Measurements from ENCODE around the gene NRG2.
A peak's percentile ranks its signal among the peaks of the same experiment; 100 is the strongest.

Gene NRG2

DNA sequence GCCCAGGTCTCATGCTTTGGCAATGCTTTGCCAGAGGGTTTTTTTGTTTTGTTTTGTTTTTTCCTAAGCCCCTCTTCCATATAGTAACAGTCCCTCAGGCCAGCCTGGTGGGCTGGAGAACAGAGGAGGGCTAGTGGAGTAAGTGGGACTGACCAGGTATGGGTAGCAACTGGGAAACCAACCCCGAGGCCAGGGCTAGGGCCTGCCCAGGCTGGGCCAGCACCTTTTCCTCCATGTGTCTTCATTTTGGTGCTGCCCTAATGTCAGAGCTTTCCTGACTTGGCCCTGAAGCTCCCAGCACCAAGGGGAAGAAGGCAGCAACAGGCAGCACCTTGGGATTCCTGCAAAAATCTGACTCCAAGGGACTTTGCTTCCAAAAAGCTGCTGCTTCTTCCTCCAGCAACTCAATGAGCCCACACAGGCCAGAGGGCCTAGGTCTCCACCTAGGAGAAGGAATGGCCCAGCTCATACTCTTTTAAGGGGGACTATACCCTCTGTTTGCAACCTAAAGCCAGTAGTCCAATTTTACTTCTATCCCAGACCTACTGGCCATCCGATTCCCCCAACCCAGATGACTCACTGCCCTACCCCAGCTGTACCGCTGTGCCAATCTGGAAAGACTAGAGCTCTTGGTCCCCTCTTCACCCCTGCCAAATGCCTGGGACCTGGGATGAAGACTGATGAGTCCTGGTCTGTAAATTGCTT lies 142.4 kb downstream of the NRG2 start:
- Mint-ChIP-seq H3K4me3 (no peak overlapping the region), H3K27me3 (peaks cover 19% of the 10 kb centered on the region), H3K27ac (no peak overlapping the region), H3K9me3 (no peaks in the 10 kb centered on the region), H3K4me1 (no peaks in the 10 kb centered on the region), H3K36me3 (no peaks in the 10 kb centered on the region)
- DNase-seq (ENCODE audit: low spot score in 2 of 2), result no peak
- no peak for ATAC-seq (ENCODE audit: low read depth)

DNA sequence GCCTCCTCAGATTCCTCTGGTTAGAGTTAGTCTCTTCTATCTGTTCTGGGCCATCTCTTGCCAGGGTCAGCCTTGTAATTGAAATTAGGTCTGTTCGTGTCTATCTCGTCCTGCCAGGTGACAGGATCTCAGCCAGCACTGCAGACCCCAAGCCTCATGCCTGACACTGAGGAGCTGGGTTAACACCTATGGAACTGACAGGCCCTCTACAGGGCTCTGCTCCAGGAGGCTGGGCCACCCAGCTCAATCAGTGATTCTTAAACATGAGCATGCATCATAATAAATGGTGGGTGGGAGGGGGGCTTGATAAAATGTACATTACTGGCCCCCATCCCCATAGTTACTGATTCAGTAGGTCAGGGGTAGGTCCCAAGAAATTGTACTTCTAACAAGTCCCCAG lies 144.1 kb downstream of the NRG2 start:
- Mint-ChIP-seq H3K27ac (no peak overlapping the region), H3K4me3 (no peak overlapping the region), H3K27me3 (peaks cover 22% of the 10 kb centered on the region), H3K36me3 (no peaks in the 10 kb centered on the region), H3K4me1 (no peaks in the 10 kb centered on the region), H3K9me3 (no peaks in the 10 kb centered on the region)
- DNase-seq (ENCODE audit: low spot score in 2 of 2) (no peak), ATAC-seq (ENCODE audit: low read depth) (no peak)

DNA sequence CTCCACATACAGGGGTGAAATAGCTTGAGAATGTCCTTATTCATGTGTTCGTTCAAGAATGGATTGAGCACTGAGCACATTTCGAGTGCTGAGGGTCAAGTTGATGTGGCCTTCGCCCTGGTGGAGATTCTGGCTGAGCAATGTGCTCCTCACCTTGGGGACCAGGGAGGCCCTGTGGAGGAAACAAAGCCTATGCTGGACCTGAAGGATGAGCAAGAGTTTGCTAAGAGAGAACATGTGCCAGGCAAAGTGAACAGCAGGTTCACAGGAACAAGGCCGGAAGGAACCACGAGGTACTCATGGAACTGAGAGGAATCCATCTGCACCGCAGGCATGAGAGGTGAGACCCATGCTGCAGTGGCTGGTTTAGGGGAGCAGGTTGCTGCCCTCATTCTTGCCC lies 145.1 kb downstream of the NRG2 start:
- no peaks in the 10 kb centered on the region for H3K9me3 Mint-ChIP-seq
- DNase-seq (ENCODE audit: low spot score in 2 of 2) (no peak), ATAC-seq (ENCODE audit: low read depth) (no peak)
- peaks cover 20% of the 10 kb centered on the region for H3K27me3 Mint-ChIP-seq
- H3K4me1 Mint-ChIP-seq, result no peaks in the 10 kb centered on the region
- H3K4me3 Mint-ChIP-seq, result no peak overlapping the region
- H3K36me3 Mint-ChIP-seq, result no peaks in the 10 kb centered on the region
- no peak overlapping the region for H3K27ac Mint-ChIP-seq

DNA sequence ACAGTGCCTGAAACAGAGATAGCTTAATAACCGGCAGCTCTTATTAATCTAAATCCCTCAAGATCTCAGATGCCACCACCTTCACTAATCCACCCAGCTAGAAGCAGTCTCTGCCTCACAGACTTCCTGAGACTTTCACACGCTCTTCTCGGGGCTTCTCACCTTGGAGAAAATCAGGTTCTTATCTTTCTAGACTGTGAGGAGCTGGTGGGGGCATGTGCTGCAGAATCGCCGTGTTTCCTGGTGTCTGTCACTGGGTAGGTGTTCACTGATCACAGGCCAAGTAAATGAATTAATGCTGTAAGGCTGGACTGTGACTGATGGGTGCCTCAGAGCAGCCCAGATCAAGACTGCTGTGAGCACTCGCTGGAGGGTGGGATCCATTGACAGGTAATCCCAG lies 145.8 kb downstream of the NRG2 start:
- Mint-ChIP-seq H3K4me1 (no peaks in the 10 kb centered on the region), H3K36me3 (no peaks in the 10 kb centered on the region), H3K27ac (no peak overlapping the region), H3K27me3 (peaks cover 18% of the 10 kb centered on the region), H3K9me3 (no peaks in the 10 kb centered on the region), H3K4me3 (no peak overlapping the region)
- DNase-seq (ENCODE audit: low spot score in 2 of 2), result no peak
- no peak for ATAC-seq (ENCODE audit: low read depth)

DNA sequence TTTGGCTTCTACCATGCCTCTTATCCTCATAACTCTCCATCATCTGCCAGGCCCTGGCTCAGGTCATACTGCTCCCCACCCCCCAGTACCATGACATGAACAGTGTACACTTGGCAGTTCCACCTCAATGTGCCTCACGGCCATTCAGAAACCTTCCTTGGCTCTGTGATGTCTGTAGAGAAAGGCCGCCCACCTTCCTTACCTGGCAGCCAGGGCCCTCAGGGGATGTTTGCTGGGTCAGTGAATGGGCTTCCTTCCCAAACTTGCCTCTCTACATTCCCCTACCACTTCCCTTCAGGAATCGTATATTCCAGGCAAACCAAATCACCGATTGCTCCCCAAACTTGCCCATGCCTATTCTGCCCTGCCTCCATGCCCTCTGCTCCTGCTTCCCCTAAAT lies 146.4 kb downstream of the NRG2 start:
- H3K9me3 Mint-ChIP-seq, result no peaks in the 10 kb centered on the region
- no peaks in the 10 kb centered on the region for H3K36me3 Mint-ChIP-seq
- peaks cover 18% of the 10 kb centered on the region for H3K27me3 Mint-ChIP-seq
- no peak overlapping the region for H3K27ac Mint-ChIP-seq
- no peaks in the 10 kb centered on the region for H3K4me1 Mint-ChIP-seq
- H3K4me3 Mint-ChIP-seq, result no peak overlapping the region
- DNase-seq (ENCODE audit: low spot score in 2 of 2) (no peak), ATAC-seq (ENCODE audit: low read depth) (no peak)

DNA sequence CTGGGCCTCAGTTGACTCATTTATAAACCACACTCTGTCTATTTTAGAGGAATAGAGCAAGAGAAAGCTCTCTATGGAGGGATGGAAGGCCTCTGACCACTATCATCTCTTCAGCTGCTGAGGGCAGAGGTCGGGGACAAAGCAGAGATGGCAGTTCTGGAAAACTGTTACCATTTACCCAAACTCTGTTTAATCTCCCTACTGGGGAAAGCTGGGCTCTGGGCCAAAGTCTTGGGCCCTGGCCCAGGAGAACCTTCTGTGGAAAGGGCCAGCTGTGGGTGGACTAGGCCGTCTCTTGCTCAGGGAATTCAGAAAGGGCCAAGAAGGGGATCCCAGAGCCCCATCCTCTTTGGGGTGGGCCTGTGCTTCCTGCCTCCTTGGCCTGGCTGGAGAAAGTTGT lies 147.5 kb downstream of the NRG2 start:
- Mint-ChIP-seq H3K4me3 (no peak overlapping the region), H3K4me1 (no peaks in the 10 kb centered on the region), H3K36me3 (no peaks in the 10 kb centered on the region), H3K9me3 (no peaks in the 10 kb centered on the region), H3K27me3 (peaks cover 18% of the 10 kb centered on the region), H3K27ac (no peak overlapping the region)
- DNase-seq (ENCODE audit: low spot score in 2 of 2) (no peak), ATAC-seq (ENCODE audit: low read depth) (no peak)

DNA sequence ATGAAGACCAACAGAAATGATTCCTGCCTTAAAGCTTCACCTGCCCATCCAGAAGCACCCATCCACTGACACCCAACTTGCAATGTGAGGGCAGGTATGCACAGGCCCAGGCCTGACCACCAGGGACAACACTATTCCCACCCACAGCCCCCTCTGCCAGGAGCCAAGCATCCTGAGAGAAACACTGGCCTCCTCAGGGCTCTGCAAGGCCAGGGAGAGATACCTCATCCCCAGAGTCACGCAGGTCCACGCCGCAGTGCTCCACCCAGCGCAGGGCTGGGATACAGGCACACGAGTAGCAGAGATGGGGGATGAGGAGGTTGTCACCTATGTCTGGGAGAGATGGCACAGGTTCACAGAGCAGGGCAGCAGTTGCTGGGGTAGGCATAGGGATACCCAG lies 148.1 kb downstream of the NRG2 start:
- no peak overlapping the region for H3K4me3 Mint-ChIP-seq
- ATAC-seq (ENCODE audit: low read depth), result no peak
- H3K27me3 Mint-ChIP-seq, result peaks cover 17% of the 10 kb centered on the region
- no peaks in the 10 kb centered on the region for H3K4me1 Mint-ChIP-seq
- no peak for DNase-seq (ENCODE audit: low spot score in 2 of 2)
- no peaks in the 10 kb centered on the region for H3K9me3 Mint-ChIP-seq
- no peaks in the 10 kb centered on the region for H3K36me3 Mint-ChIP-seq
- no peak overlapping the region for H3K27ac Mint-ChIP-seq

DNA sequence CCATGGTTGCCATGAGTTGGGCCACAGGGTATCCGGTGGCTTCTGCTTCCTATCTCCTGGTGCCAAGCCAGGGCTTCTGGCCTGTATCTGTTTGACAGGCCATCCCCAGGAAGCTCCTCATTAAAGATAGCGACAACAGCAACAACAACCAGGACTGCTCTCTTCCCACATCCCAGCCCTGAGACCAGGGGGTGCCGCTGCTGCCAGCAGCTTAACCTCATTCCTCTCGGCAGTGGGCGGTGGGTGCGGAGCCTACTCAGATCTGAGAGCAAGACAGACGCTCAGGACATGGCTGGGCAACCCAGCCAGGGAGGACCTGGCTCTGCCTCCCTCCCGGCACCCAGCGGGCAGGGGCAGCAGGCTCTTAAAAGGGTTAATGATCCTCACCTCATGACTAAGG lies 149.2 kb downstream of the NRG2 start:
- ATAC-seq (ENCODE audit: low read depth), result no peak
- Mint-ChIP-seq H3K4me1 (no peaks in the 10 kb centered on the region), H3K36me3 (no peaks in the 10 kb centered on the region), H3K27me3 (peaks cover 16% of the 10 kb centered on the region), H3K27ac (no peak overlapping the region), H3K4me3 (no peak overlapping the region), H3K9me3 (no peaks in the 10 kb centered on the region)
- no peak for DNase-seq (ENCODE audit: low spot score in 2 of 2)

DNA sequence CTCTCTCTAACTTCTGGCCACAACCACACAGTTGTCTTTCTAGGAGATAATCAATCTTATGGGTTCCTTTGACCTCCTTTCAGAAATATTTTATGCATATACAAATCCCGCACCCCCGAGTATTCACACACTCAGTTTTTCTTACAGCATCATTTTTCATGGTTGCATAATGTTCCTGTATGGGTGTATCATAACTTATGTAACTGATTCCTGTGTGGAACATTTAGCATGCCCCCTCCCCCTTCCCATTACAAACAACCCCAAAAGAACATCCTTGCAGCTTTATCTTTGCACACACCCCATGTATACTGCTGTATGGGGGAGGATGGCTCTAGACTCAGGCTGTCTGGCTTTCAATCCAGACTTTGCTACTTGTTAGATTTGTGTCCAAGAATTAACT lies 153.7 kb downstream of the NRG2 start:
- Mint-ChIP-seq H3K4me1 (peaks cover 16% of the 10 kb centered on the region), H3K27ac (no peak overlapping the region), H3K36me3 (no peaks in the 10 kb centered on the region), H3K4me3 (no peak overlapping the region), H3K9me3 (no peaks in the 10 kb centered on the region), H3K27me3 (peaks cover 17% of the 10 kb centered on the region)
- no peak for DNase-seq (ENCODE audit: low spot score in 2 of 2)
- ATAC-seq (ENCODE audit: low read depth), result no peak

DNA sequence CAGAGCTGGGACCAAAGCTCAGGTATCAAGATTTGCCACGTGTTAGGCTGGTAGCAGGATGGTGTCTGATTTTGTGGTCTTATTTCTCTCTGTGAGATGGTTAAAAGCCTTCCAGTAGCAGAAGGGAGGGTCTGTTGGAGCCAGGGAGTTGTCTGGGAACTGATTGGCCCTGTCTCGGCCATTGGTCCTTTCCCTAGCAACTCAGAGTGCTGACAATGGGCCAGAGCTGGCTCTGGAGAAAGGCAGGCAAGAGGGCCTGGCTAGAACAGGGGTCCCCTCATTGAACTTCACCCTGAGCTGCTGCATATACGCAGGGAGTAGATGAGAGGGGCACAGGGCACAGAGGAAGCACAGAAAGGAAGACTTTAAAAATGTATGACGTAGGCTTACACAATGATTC lies 154.7 kb downstream of the NRG2 start:
- Mint-ChIP-seq H3K27me3 (peaks cover 23% of the 10 kb centered on the region), H3K4me1 (peaks cover 16% of the 10 kb centered on the region), H3K27ac (no peak overlapping the region), H3K4me3 (no peak overlapping the region), H3K36me3 (no peaks in the 10 kb centered on the region), H3K9me3 (no peaks in the 10 kb centered on the region)
- DNase-seq (ENCODE audit: low spot score in 2 of 2), result no peak
- no peak for ATAC-seq (ENCODE audit: low read depth)

DNA sequence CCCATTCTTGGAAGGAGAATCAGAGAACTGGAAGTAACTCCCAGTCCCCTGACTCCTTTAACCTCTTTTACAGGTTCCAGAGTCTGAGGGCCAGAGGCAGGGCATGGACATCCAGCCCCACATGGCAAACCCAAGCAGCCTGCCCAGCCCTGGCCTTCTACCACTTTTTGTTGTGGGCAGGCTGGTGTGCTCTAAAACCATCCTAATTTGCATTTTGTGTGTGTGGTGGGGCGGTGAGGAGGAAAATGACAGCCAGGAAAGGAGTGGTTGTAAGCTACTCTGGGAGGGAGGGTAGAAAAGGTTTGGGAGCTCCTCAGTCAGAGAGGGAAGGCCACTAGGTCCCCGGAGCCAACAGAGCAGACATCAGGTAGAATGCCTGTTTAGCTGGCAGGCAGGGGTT lies 156.9 kb downstream of the NRG2 start:
- no peaks in the 10 kb centered on the region for H3K36me3 Mint-ChIP-seq
- H3K4me1 Mint-ChIP-seq, result peaks cover 16% of the 10 kb centered on the region
- no peaks in the 10 kb centered on the region for H3K9me3 Mint-ChIP-seq
- H3K27me3 Mint-ChIP-seq, result peaks cover 21% of the 10 kb centered on the region
- DNase-seq (ENCODE audit: low spot score in 2 of 2) (no peak), ATAC-seq (ENCODE audit: low read depth) (peak; percentile 21)
- no peak overlapping the region for H3K27ac Mint-ChIP-seq
- H3K4me3 Mint-ChIP-seq, result no peak overlapping the region

DNA sequence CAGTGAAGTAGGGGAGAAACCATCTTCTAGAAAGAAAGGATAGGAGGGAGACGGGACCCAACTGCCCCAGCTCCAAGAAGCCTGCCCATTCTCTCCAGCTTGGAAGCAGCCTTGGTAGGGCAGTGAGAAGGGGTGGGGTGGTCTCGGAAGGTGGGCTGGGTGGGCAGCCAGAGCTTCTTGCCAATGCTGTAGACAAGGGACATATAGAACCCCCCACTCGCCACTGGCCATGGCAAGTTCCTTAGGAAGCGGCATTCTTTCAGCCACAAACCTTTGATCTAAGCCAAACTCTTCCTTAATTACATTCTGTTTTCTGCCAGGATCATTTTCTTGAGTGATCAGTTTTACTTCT lies 157.3 kb downstream of the NRG2 start:
- Mint-ChIP-seq H3K27me3 (peaks cover 21% of the 10 kb centered on the region), H3K27ac (no peak overlapping the region), H3K9me3 (no peaks in the 10 kb centered on the region), H3K36me3 (no peaks in the 10 kb centered on the region), H3K4me1 (peaks cover 16% of the 10 kb centered on the region), H3K4me3 (no peak overlapping the region)
- ATAC-seq (ENCODE audit: low read depth) (no peak), DNase-seq (ENCODE audit: low spot score in 2 of 2) (no peak)

DNA sequence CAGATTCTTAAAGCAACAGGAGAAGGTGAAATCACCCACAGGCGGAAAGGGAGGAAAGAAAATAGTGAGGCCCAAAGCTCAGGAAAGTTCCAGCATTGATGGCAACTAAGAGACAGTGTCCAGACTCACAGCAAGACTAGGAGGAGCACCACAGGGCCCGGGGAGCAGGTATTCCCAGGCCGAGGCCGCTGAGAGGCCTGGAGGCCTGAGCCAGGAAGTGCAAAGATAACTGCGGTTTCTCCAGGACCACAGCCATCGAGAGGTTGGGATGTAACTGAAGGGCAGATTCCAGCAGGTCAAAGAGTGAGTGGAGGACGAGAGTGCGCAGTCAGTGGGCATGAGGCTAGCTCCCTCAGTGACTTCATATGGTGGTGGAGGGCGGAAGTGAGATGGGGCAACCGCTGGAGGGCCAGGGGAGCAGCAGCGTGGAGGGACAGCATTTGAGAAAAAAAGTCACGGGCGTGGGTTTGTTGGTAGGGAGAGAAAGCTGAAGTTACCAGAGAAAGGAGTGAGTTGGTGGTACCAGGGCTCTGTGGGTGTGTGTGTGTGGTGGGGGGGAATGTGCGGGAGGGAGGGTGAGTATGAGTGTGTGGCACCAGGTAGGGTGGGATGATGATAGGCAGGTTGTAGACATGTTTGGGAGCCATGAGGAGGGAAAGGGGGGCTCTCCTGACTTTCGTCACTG lies 157.8 kb downstream of the NRG2 start:
- Mint-ChIP-seq H3K36me3 (no peaks in the 10 kb centered on the region), H3K27me3 (peaks cover 21% of the 10 kb centered on the region), H3K27ac (no peak overlapping the region), H3K9me3 (no peaks in the 10 kb centered on the region), H3K4me1 (peaks cover 16% of the 10 kb centered on the region), H3K4me3 (no peak overlapping the region)
- no peak for DNase-seq (ENCODE audit: low spot score in 2 of 2)
- no peak for ATAC-seq (ENCODE audit: low read depth)

DNA sequence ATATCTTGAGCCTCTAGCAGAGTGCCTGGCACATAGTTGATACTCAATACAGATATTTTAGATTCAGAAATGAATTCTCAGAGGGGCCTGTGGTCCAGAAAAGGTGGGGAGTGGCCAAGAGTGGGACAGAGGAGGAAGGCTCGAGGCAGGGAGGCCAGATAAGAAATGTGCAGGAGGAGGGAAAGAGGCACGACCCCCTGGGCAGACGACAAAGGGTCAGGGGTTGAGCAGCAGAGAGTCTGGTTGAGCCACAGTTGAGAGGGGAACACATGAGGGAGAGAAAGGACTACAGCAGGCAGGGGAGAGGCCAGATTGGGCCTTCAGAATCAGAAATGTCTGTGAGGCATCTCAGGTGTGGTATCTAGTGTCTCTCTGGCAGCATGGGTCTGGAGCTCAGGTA lies 158.4 kb downstream of the NRG2 start:
- H3K4me3 Mint-ChIP-seq, result no peak overlapping the region
- no peak overlapping the region for H3K27ac Mint-ChIP-seq
- peaks cover 23% of the 10 kb centered on the region for H3K27me3 Mint-ChIP-seq
- DNase-seq (ENCODE audit: low spot score in 2 of 2) (no peak), ATAC-seq (ENCODE audit: low read depth) (no peak)
- peaks cover 16% of the 10 kb centered on the region for H3K4me1 Mint-ChIP-seq
- H3K9me3 Mint-ChIP-seq, result no peaks in the 10 kb centered on the region
- no peaks in the 10 kb centered on the region for H3K36me3 Mint-ChIP-seq

DNA sequence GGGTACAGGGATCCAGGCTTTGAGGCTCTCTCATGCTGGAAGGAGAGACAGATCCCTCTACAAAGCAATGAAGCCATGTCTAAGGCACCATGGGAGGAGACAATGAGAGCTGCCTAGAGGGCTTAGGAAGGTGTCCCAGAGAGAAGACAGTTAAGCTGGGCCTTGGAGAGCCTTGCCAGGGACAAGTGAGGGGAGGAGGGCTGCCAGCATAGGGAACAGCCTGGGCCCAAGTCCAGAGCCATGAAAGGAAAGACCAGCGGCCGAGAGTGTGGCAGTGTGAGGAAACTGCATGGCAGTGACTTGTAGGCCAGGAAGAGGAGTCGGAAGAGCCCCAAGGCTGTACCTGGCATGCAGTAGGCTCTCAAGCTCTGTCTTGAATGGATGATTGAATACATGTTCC lies 159.0 kb downstream of the NRG2 start:
- Mint-ChIP-seq H3K4me1 (peaks cover 16% of the 10 kb centered on the region), H3K9me3 (no peaks in the 10 kb centered on the region), H3K4me3 (no peak overlapping the region), H3K27ac (no peak overlapping the region), H3K36me3 (no peaks in the 10 kb centered on the region), H3K27me3 (peaks cover 27% of the 10 kb centered on the region)
- no peak for ATAC-seq (ENCODE audit: low read depth)
- no peak for DNase-seq (ENCODE audit: low spot score in 2 of 2)

Data from memory B cell (primary cell).